K562 (cell line): ENCODE results near the gene POTEM.
"Not testable (repeated sequence)": the region's sequence is repeated elsewhere in the genome, so short reads cannot be mapped to it uniquely, and the experiment has no call there.

Source experiments
- CTCF ChIP-seq, 3 experiments: IDR thresholded peaks in 2 of 3; conservative IDR thresholded peaks in 1 of 3; 2 replicates each; pipeline ENCODE4 v1.5.1; 2011 to 2012; ENCODE audit warnings: low read length in 3 of 3, mild to moderate bottlenecking in 3 of 3, control low read depth in 2 of 3, improper control_type of control experiment in 1 of 3, inconsistent platforms in 1 of 3, low read depth in 1 of 3, mixed read lengths in 1 of 3, moderate library complexity in 1 of 3; ENCODE audit not compliant: insufficient read depth in 2 of 3
- SETDB1 ChIP-seq: IDR thresholded peaks from one replicate; pipeline ENCODE4 v1.6.1; 2012; ENCODE audit warnings: low read length, control low read depth, inconsistent platforms
- ZHX1 ChIP-seq: fragments of 150-350 bp; conservative IDR thresholded peaks from 2 replicates; pipeline ENCODE4 v1.6.1; 2014; ENCODE audit warnings: low read length

GRCh38 chr14:18964878-18965277 is 2.4 kb upstream of the POTEM start:
- not testable (repeated sequence) for TF ChIP-seq ZHX1; SETDB1; CTCF (IDR thresholded peaks at IDR 0.05 in 2 of 3, conservative IDR thresholded peaks at IDR 0.05 in 1 of 3; ENCODE audit: insufficient read depth in 2 of 3, low read depth in 1 of 3, low read length in 3 of 3)
